Activated naive CD4-positive, alpha-beta T cell treated with Interleukin-2 at 50 U/mL for 16 hours (primary cell): Measurements from ENCODE around the gene CIBAR2.
"Not testable (repeated sequence)": the region's sequence is repeated elsewhere in the genome, so short reads cannot be mapped to it uniquely, and the experiment has no call there.

Source experiments
- DNase-seq: peaks from one replicate; pipeline ENCODE4 v3.0.0-alpha.2; 2020

The CIBAR2 gene

DNA sequence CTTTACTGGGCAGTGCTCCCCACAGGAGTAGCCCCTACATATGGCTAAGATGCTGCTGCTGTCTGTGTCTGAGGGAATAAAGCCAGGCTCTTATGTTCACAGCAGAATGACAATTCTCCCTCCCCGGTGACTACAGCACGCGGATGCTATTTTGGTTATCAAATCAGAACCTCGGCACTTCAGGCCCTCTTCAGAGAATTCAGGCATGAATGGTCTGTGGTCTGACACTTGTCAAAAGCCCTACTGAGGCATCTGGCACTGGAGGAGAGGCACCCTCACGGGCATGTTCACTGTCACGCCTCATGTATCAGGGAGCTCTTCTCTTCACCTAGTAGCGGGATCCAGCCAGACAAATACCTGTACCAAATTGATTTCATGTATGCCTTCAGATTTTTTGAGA, 54.3 kb downstream of the CIBAR2 start:
- DNase-seq: no peak

DNA sequence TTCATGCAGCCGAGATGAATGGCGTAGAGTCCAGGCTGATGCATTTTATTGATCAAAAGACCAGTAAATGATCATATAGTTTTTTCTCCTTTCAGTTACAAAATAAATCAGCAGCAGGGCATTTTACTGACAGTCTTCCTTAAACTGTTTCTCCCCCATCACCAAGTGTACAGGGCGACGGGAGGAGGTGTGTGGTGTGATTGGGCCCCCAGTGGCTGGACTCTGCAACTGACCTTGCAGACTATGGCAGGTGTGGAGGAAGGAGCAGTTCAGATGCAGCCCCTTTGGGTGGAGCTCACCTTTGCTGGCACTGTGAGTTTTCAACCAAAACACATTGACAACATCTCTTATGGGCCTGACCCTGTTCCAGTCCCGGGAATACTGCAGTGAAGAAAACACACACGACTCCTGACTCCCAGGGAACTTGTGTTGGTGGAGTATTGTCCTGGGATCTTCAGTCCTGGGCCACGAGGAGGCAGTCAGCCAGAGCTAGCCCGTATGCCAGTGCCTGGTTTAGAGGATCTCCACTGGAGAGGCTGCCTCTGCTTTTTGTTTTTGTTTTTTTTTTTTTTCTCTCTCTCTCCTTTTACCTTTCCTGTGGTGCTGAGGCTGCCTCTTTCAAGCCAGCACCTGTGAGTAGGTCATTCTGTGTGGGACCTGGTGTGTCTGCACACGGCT, 54.9 kb downstream of the CIBAR2 start:
- DNase-seq: no peak

- no peak for DNase-seq
These were observed 56.0 kb downstream of the CIBAR2 start for GRCh38 chr16:85056211-85056748.

DNA sequence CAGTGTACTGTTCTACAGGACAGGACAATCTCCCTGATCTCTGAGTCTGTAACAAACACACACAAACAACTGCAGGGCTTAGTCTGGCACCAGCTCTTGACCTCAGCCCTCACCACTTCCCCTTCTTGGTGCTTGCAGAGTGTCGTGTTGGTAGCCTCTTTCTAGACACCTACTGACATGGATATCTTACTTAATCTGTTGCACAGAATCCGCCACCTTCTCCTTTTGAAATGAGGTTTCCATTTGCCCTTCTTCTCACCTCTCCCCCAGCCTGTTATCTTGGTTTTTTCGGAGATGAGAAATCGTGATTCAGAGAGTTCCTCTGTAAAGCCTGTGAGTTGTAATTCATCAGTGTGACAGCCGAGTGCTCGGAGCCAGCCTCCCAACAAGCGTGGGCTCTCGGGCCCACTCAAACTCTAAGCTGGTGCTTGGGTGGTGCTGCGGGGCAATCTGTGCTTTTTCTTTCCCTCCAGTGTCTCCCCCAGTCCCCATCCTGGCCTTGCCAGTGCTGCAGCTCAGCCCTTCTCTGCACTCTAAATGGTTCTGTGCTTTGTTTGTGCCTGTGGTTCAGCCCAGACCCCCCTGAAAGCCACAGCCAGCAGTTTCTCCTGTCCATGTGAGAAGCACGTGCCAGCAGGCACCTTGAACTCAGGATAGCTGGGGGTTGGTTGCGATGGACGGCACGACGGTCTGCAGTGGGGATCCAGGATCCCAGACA, 56.6 kb downstream of the CIBAR2 start:
- peak; percentile 67 for DNase-seq

DNA sequence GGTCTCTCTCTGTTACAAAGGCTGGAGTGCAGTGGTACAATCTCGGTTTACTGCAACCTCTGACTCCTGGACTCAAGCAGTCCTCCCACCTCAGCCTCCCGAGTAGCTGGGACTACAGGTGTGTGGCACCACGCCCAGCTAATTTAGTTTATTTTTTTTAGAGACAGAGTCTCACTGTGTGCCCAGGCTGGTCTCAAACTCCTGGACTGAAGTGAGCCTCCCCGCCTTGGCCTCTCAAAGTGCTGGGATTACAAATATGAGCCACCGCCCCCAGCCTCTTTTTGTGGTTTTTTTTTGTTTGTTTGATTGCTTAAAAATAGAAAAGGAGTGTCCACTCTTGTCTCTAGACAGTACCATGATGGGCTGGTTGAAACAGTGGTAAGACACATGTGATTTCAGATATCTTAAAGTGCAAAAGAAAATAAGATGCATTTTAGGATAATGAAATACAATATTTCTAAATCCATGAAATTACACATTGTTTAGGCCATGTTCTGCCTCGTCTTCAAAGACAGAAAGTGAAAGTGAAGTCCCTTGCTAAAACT, 57.3 kb downstream of the CIBAR2 start:
- no peak for DNase-seq

DNA sequence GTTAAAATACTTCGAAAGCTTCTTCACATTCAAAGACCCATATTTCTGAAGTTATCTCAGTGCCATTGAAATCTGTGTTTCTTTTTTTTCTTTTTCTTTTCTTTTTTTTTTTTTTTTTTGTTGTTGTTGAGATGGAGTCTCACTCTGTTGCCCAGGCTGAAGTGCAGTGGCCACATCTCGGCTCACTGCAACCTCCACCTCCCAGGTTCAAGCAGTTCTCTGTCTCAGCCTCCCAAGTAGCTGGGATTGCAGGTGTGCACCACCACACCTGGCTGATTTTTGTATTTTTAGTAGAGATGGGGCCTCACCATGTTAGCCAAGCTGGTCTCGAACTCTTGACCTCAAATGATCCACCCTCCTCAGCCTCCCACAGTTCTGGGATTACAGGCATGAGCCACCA, 58.0 kb downstream of the CIBAR2 start:
- DNase-seq: not testable (repeated sequence)

- no peak for DNase-seq
These were observed 59.7 kb downstream of the CIBAR2 start for GRCh38 chr16:85052536-85052935.

GRCh38 chr16:85051683-85052082, 60.6 kb downstream of the CIBAR2 start:
- DNase-seq: no peak

- DNase-seq: no peak
These were observed 61.1 kb downstream of the CIBAR2 start for GRCh38 chr16:85051067-85051581.

GRCh38 chr16:85049706-85050305, 62.5 kb downstream of the CIBAR2 start:
- DNase-seq: no peak

GRCh38 chr16:85048921-85049562, 63.2 kb downstream of the CIBAR2 start:
- no peak for DNase-seq
